IMR-90 (cell line): ENCODE results near the gene F5. TPM values are rescaled to one million over a fixed set of nuclear protein-coding genes. Genes with fewer than 3 reads are reported as not detected.

ENCODE experiments used
- ATAC-seq: fragments of 200-7000 bp; cut with Tn5 transposase; 2 replicates; pipeline ENCODE4 v1.9.1; 2020; ENCODE audit warnings: low read depth, mild to moderate bottlenecking, moderate library complexity
- BruUV-seq: library from RNA; stranded (reverse); fragments of 400-500 nt; replicated peaks from 2 replicates; lab custom pipeline; 2021; lab: Mats Ljungman, UMichigan
- CTCF ChIA-PET: fragments of 300-600 bp; formaldehyde crosslinking; extraction: SDS; loops from one replicate; lab custom pipeline; 2021; ENCODE audit warnings: antibody characterized with exemption; lab: Yijun Ruan, JAX
- POLR2A ChIA-PET: fragments of 300-600 bp; sonication (Branson Sonifier 250); formaldehyde crosslinking; loops from one replicate; lab custom pipeline; 2022; ENCODE audit warnings: antibody characterized with exemption; ENCODE audit not compliant: unreplicated experiment; lab: Charles Lee
- DNase-seq: peaks from one replicate; pipeline ENCODE4 v3.0.0; 2013
- H2AFZ ChIP-seq: replicated peaks from 2 replicates; pipeline ENCODE3; 2013; ENCODE audit warnings: low read length, mild to moderate bottlenecking; ENCODE audit not compliant: poor library complexity
- H2AK5ac ChIP-seq: 2 replicates; pipeline ENCODE4 v1.6.1; 2013; ENCODE audit warnings: low read depth, low read length, inconsistent platforms
- H2AK9ac ChIP-seq: replicated peaks from 2 replicates; pipeline ENCODE3; 2013; ENCODE audit warnings: mild to moderate bottlenecking, low read depth, low read length, moderate library complexity; ENCODE audit not compliant: poor library complexity
- H2BK120ac ChIP-seq: 2 replicates; pipeline ENCODE4 v1.6.1; 2013; ENCODE audit warnings: low read depth, low read length, inconsistent platforms
- H2BK15ac ChIP-seq: 3 replicates; pipeline ENCODE4 v1.6.1; 2013; ENCODE audit warnings: low read depth, low read length, inconsistent platforms
- H2BK20ac ChIP-seq: 2 replicates; pipeline ENCODE4 v1.6.1; 2013; ENCODE audit warnings: low read depth, mild to moderate bottlenecking, inconsistent platforms, low read length, moderate library complexity
- H2BK5ac ChIP-seq: 2 replicates; pipeline ENCODE4 v1.6.1; 2013; ENCODE audit warnings: mild to moderate bottlenecking, low read depth, low read length, inconsistent platforms; ENCODE audit not compliant: poor library complexity, severe bottlenecking
- H3K14ac ChIP-seq: replicated peaks from 2 replicates; pipeline ENCODE4 v1.6.1; 2013; ENCODE audit warnings: low read depth, low read length, inconsistent platforms
- H3K18ac ChIP-seq: 2 replicates; pipeline ENCODE4 v1.6.1; 2013; ENCODE audit warnings: low read depth, low read length, control low read depth
- H3K23ac ChIP-seq: 2 replicates; pipeline ENCODE4 v1.6.1; 2013; ENCODE audit warnings: low read depth, low read length, inconsistent platforms
- H3K27ac ChIP-seq: 2 replicates; pipeline ENCODE4 v1.5.1; 2013; ENCODE audit warnings: mild to moderate bottlenecking, control low read depth, low read length; ENCODE audit not compliant: insufficient read depth
- H3K27me3 ChIP-seq: 2 replicates; pipeline ENCODE4 v1.6.1; 2013; ENCODE audit warnings: low read length; ENCODE audit not compliant: control insufficient read depth, insufficient read depth
- H3K36me3 ChIP-seq: 2 replicates; pipeline ENCODE4 v1.6.1; 2013; ENCODE audit warnings: low read length, mixed read lengths; ENCODE audit not compliant: control insufficient read depth, insufficient read depth
- H3K4ac ChIP-seq: 2 replicates; pipeline ENCODE4 v1.6.1; 2013; ENCODE audit warnings: low read depth, low read length, inconsistent platforms
- H3K4me1 ChIP-seq: 2 replicates; pipeline ENCODE4 v1.6.1; 2013; ENCODE audit warnings: low read length, mixed read lengths; ENCODE audit not compliant: control insufficient read depth, insufficient read depth
- H3K4me2 ChIP-seq: 2 replicates; pipeline ENCODE4 v1.6.1; 2013; ENCODE audit warnings: low read depth, mild to moderate bottlenecking, control low read depth, low read length, moderate library complexity
- H3K4me3 ChIP-seq: 2 replicates; pipeline ENCODE4 v1.5.1; 2013; ENCODE audit warnings: low read depth, mild to moderate bottlenecking, control low read depth, low read length, moderate library complexity; ENCODE audit not compliant: insufficient read depth
- H3K56ac ChIP-seq: 2 replicates; pipeline ENCODE4 v1.6.1; 2013; ENCODE audit warnings: low read length, inconsistent platforms; ENCODE audit not compliant: insufficient read depth; ENCODE audit errors: extremely low read depth
- H3K79me1 ChIP-seq, 2 experiments: 2 replicates each; pipeline ENCODE4 v1.6.1; 2013; ENCODE audit warnings: low read length in 2 of 2, inconsistent platforms in 1 of 2, low read depth in 1 of 2
- H3K9ac ChIP-seq: 2 replicates; pipeline ENCODE4 v1.6.1; 2013; ENCODE audit warnings: low read depth, low read length, control low read depth
- H3K9me1 ChIP-seq: 2 replicates; pipeline ENCODE4 v1.6.1; 2013; ENCODE audit warnings: low read length, inconsistent platforms; ENCODE audit not compliant: insufficient read depth
- H3K9me3 ChIP-seq: 2 replicates; pipeline ENCODE4 v1.6.1; 2013; ENCODE audit warnings: low read length; ENCODE audit not compliant: control insufficient read depth, insufficient read depth
- H4K20me1 ChIP-seq: 2 replicates; pipeline ENCODE4 v1.6.1; 2013; ENCODE audit warnings: low read length, inconsistent platforms; ENCODE audit not compliant: insufficient read depth
- H4K5ac ChIP-seq: 2 replicates; pipeline ENCODE4 v1.6.1; 2013; ENCODE audit warnings: mild to moderate bottlenecking, low read depth, low read length, control low read depth
- H4K8ac ChIP-seq, 2 experiments: 2 replicates each; pipeline ENCODE4 v1.6.1; 2013; ENCODE audit warnings: low read depth in 2 of 2, low read length in 2 of 2, control low read depth in 1 of 2, inconsistent platforms in 1 of 2
- H4K91ac ChIP-seq: 2 replicates; pipeline ENCODE4 v1.6.1; 2013; ENCODE audit warnings: low read depth, low read length, inconsistent platforms; ENCODE audit not compliant: insufficient read depth
- CHD1 ChIP-seq: IDR thresholded peaks from 2 replicates; pipeline ENCODE4 v1.6.1; 2012; ENCODE audit warnings: low read depth, low read length, improper control_type of control experiment
- POLR2A ChIP-seq: IDR thresholded peaks from 2 replicates; pipeline ENCODE4 v1.6.1; 2012; ENCODE audit warnings: mild to moderate bottlenecking, low read depth, low read length
- RCOR1 ChIP-seq: IDR thresholded peaks from 2 replicates; pipeline ENCODE4 v1.6.1; 2012; ENCODE audit warnings: mild to moderate bottlenecking, low read length, improper control_type of control experiment; ENCODE audit not compliant: insufficient replicate concordance
- WGBS, 2 experiments: methylation state at CpG; one replicate each; pipeline versions ENCODE4 v1.1.5 to v1.1.7; 2013; ENCODE audit warnings: missing lambda C conversion rate in 2 of 2; ENCODE audit not compliant: insufficient read length in 1 of 2; ENCODE audit errors: extremely low coverage in 2 of 2; 5-methylcytosine and 5-hydroxymethylcytosine counted together
- dilution Hi-C: fragments of 300-500 bp; cut with HindIII; formaldehyde crosslinking; loops from one replicate; pipeline ENCODE4 v1.14.3; 2018; ENCODE audit warnings: low sequenced_read_pairs; ENCODE audit not compliant: unreplicated experiment
- in situ Hi-C: fragments of 300-500 bp; cut with MboI; formaldehyde crosslinking; loops from 3 replicates; pipeline ENCODE4 v1.14.3; 2019; ENCODE audit warnings: low sequenced_read_pairs, inconsistent platforms, mixed read lengths
- intact Hi-C: fragments of 100-400 bp; cut with micrococcal nuclease; formaldehyde crosslinking; loops from 2 replicates; pipeline ENCODE4 v1.10.0; 2022
- polyA plus RNA-seq, 3 experiments: library from polyadenylated mRNA; depleted of rRNA; stranded (reverse); fragments of >200 nt; gene quantifications; 2 replicates each; pipeline ENCODE4 v1.2.3, GENCODE V29; 2012; ENCODE audit warnings: low replicate concordance in 1 of 3
- total RNA-seq: library from RNA; depleted of rRNA; stranded (reverse); fragments of >200 nt; gene quantifications from 2 replicates; pipeline ENCODE4 v1.2.3, GENCODE V29; 2012

F5 gene
- total and polyA plus RNA-seq, 2 of the 4 experiments (the other 2 are of a cell fraction), result not detected

- no peak overlapping the region for H2AK9ac ChIP-seq
- no peaks in the 10 kb centered on the region for H3K4me1 ChIP-seq
- no peak overlapping the region for H2BK20ac ChIP-seq
- H3K27me3 ChIP-seq, result peaks cover 3% of the 10 kb centered on the region; the same call in 1 of the 2 replicates
- H2BK5ac ChIP-seq, result no peak overlapping the region
- H3K23ac ChIP-seq, result no peak overlapping the region
- BruUV-seq, result no TSS peak
- H3K9ac ChIP-seq, result no peak overlapping the region
- H2AK5ac ChIP-seq, result no peak overlapping the region
- ChIA-PET CTCF (no interaction called here), POLR2A (no interaction called here)
- TF ChIP-seq CHD1 (no peak), POLR2A (no peak), RCOR1 (no peak)
- no peak overlapping the region for H2BK120ac ChIP-seq
- dilution Hi-C loops, result no loop called here
- no peak overlapping the region for H3K27ac ChIP-seq
- no peak overlapping the region for H2AFZ ChIP-seq
- no peaks in the 10 kb centered on the region for H4K20me1 ChIP-seq
- H3K36me3 ChIP-seq, result no peaks in the 10 kb centered on the region
- no peaks in the 10 kb centered on the region for H3K9me3 ChIP-seq
- H3K4me2 ChIP-seq, result no peak overlapping the region
- H3K79me1 ChIP-seq, result no peaks in the 10 kb centered on the region
- DNase-seq (no peak), ATAC-seq (no peak)
- no peak overlapping the region for H4K91ac ChIP-seq
- WGBS, 2 experiments, result no CpG with 5 or more reads among the region's 4 CpGs
- no peaks in the 10 kb centered on the region for H3K9me1 ChIP-seq
- no peak overlapping the region for H4K8ac ChIP-seq
- H3K18ac ChIP-seq, result no peak overlapping the region
- in situ Hi-C loops, result no loop called here
- H3K56ac ChIP-seq, result no peak overlapping the region
- intact Hi-C loops, result no loop called here
- H3K4me3 ChIP-seq, result no peak overlapping the region
- no peak overlapping the region for H4K5ac ChIP-seq
- no peak overlapping the region for H3K14ac ChIP-seq
- no peak overlapping the region for H3K4ac ChIP-seq
- H2BK15ac ChIP-seq, result no peak overlapping the region
Observed at GRCh38 chr1:169588785-169589485, 2.7 kb upstream of the F5 start.
